ENCODE data around the gene TRPV5. TPM values are rescaled to one million over a fixed set of nuclear protein-coding genes. Genes with fewer than 3 reads are reported as not detected.
"Not testable (repeated sequence)": the region's sequence is repeated elsewhere in the genome, so short reads cannot be mapped to it uniquely, and the experiment has no call there.

Gene TRPV5
- polyA plus RNA-seq (ENCODE audit: low read depth in 6 of 6), result not detected

GRCh38 chr7:142933624-142934023, at the start of gene TRPV5:
TRPV5 (minus strand) TSS chr7:142933746; CDS start chr7:142933459, 287 bp downstream.
- Mint-ChIP-seq H3K27ac (peak within 1 kb of the TSS in 1 of 6 donors; percentile 32), H3K4me1 (peaks cover 0 to 2% (median under 1%) of the 10 kb centered on the region in 3 donors), H3K9me3 (no peaks in the 10 kb centered on the region), H3K4me3 (peak within 1 kb of the TSS in 1 of 8 donors; percentile 42), H3K27me3 (peaks cover 0 to 22% (median 16%) of the 10 kb centered on the region in 3 donors), H3K36me3 (peaks cover 0 to 4% of the 10 kb centered on the region in 2 donors)
- no peak for ATAC-seq (ENCODE audit: low read depth in 2 of 2)
- DNase-seq, result no peak

DNA sequence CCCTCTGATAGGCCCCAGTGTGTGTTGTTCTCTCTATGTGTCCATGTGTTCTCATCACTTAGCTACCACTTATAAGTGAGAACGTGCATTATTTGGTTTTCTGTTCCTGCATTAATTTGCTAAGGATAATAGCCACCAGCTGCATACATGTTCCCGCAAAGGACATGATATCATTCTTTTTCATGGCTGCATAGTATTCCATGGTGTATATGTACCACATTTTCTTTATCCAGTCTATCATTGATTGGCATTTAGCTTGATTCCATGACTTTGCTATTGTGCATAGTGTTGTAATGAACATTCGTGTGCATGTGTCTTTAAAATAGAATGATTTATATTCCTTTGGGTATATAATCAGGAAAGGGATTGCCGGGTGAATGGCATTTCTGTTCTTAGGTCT, 44.9 kb upstream of the TRPV5 start:
- H3K4me1 Mint-ChIP-seq; H3K27ac Mint-ChIP-seq; DNase-seq; ATAC-seq (ENCODE audit: low read depth in 2 of 2); H3K36me3 Mint-ChIP-seq; H3K4me3 Mint-ChIP-seq: not testable (repeated sequence)
- H3K27me3 Mint-ChIP-seq, result peaks cover 9 to 37% (median 21%) of the 10 kb centered on the region in 3 donors
- peaks cover 2 to 36% (median 22%) of the 10 kb centered on the region in 7 donors for H3K9me3 Mint-ChIP-seq

DNA sequence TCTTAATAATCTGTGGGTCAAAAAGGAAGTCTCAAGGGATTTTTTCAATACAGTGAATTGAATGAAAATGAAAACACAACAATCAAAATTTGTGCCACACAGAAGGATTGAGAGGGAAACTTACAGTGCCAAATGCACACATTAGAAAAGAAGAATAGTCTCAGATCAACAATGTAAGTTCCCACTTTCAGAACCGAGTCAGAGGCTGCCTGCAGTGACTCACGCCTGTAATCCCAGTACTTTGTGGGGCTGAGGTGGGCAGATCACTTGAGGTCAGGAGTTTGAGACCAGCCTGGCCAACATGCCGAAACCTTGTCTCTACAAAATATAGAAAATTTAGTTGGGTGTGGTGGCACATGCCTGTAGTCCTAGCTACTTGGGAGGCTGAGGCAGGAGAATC, 41.1 kb upstream of the TRPV5 start:
- Mint-ChIP-seq H3K9me3 (peaks cover 2 to 13% (median 12%) of the 10 kb centered on the region in 7 donors), H3K4me3 (no peak overlapping the region), H3K27ac (no peak overlapping the region), H3K27me3 (peaks cover 13 to 38% (median 14%) of the 10 kb centered on the region in 3 donors), H3K4me1 (no peaks in the 10 kb centered on the region), H3K36me3 (no peaks in the 10 kb centered on the region)
- ATAC-seq (ENCODE audit: low read depth in 2 of 2), result no peak
- DNase-seq, result no peak

DNA sequence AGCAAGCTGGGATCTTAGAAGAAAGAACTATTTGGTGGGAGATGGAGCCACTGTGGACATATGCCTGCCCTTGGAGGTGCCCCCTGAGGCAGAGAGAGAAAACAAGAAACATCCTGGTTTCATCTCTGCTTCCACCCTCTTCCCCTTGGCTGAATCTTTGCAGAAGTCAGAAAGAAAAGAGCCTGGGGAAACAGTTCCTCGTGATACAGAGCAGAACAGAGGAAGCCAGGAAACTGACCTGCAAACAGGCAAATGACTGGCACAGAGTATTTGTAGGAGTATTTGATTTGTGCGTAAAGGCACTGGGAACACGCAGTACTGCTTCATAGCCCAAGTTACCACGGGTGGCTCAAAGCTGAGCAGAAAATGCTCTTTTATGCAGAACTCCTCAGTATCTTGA, 35.6 kb upstream of the TRPV5 start:
- Mint-ChIP-seq H3K36me3 (no peaks in the 10 kb centered on the region), H3K4me3 (no peak overlapping the region), H3K9me3 (peaks cover 0 to 1% (median 0%) of the 10 kb centered on the region in 7 donors), H3K27me3 (peaks cover 17 to 49% (median 42%) of the 10 kb centered on the region in 3 donors), H3K27ac (no peak overlapping the region), H3K4me1 (no peaks in the 10 kb centered on the region)
- no peak for DNase-seq
- ATAC-seq (ENCODE audit: low read depth in 2 of 2), result no peak

- no peak for DNase-seq
- H3K9me3 Mint-ChIP-seq, result no peaks in the 10 kb centered on the region
- H3K4me3 Mint-ChIP-seq, result no peak overlapping the region
Observed at GRCh38 chr7:142968229-142968628, 34.7 kb upstream of the TRPV5 start.

DNA sequence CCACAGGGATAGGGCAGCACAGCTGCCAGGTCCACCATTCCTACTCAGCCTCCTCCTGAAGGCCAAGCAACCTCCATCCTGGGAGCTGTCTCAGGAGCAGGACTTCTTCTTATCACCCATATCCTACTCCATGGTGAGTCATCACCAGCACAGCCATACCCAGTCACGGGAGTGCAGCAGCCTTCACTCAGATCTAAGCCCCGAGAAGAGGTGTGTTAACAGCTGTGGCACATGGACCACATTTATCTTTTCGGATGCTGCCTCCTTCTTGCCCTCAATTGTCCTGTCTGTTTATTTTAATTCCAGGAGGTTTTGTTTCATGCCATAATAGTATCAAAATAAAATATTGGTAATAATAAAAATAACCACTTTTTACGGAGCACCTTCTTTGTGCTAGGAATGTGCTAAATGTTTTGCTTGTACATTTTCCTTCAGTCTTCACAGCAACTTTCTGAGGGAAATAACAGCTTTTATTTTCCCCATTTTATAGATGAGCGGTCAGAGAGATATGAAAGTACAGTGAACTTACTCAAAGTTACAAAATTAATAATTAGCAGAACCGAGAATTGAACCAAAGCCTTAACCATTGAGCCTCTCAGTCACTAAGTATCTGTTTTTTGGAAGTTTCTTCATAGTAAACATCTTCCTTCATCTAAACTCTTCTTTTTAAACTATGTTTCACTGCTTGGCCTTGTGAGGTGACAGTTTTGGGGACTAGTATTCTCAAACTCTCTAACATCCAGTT, 31.1 kb upstream of the TRPV5 start:
- H3K27me3 Mint-ChIP-seq, result peaks cover 24 to 55% (median 49%) of the 10 kb centered on the region in 3 donors
- DNase-seq, result no peak
- peaks cover 0 to 3% (median 0%) of the 10 kb centered on the region in 7 donors for H3K9me3 Mint-ChIP-seq
- H3K36me3 Mint-ChIP-seq, result no peaks in the 10 kb centered on the region
- H3K4me3 Mint-ChIP-seq, result no peak overlapping the region
- no peak overlapping the region for H3K27ac Mint-ChIP-seq
- H3K4me1 Mint-ChIP-seq, result no peaks in the 10 kb centered on the region
- no peak for ATAC-seq (ENCODE audit: low read depth in 2 of 2)

More at GRCh38 chr7:142968229-142968628, 34.7 kb upstream of the TRPV5 start:
- H3K4me1 Mint-ChIP-seq, result no peaks in the 10 kb centered on the region
- no peaks in the 10 kb centered on the region for H3K36me3 Mint-ChIP-seq
- H3K27ac Mint-ChIP-seq, result no peak overlapping the region
- H3K27me3 Mint-ChIP-seq, result peaks cover 19 to 56% (median 51%) of the 10 kb centered on the region in 3 donors
- no peak for ATAC-seq (ENCODE audit: low read depth in 2 of 2)

DNA sequence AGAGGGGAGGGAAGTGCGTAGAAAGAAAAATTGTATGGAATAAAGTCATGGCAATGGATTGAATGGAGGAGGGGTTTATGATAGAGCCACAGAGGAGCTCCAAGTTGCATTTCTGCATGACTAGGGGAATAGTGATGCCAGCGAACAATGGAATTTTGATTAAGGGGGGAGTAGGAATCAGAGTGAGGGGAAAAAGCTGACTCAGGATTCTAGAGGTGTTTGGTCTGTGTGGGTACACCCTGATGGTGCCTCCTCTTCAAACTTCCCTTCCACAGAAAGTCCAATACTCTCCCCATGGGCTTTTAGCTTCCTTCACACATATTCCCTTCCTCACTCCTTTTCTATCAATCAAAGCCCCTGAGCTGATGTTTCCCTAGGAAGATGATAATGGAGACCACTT, 30.4 kb upstream of the TRPV5 start:
- Mint-ChIP-seq H3K4me1 (no peaks in the 10 kb centered on the region), H3K4me3 (no peak overlapping the region), H3K27ac (no peak overlapping the region), H3K27me3 (peaks cover 23 to 54% (median 53%) of the 10 kb centered on the region in 3 donors), H3K9me3 (peaks cover 0 to 3% (median 0%) of the 10 kb centered on the region in 7 donors), H3K36me3 (no peaks in the 10 kb centered on the region)
- ATAC-seq (ENCODE audit: low read depth in 2 of 2), result no peak
- no peak for DNase-seq

GRCh38 chr7:142962991-142963390, 29.4 kb upstream of the TRPV5 start:
- Mint-ChIP-seq H3K9me3 (peaks cover 0 to 3% (median 0%) of the 10 kb centered on the region in 7 donors), H3K27ac (no peak overlapping the region), H3K4me3 (no peak overlapping the region), H3K36me3 (no peaks in the 10 kb centered on the region), H3K27me3 (peaks cover 17 to 45% (median 45%) of the 10 kb centered on the region in 3 donors), H3K4me1 (no peaks in the 10 kb centered on the region)
- DNase-seq, result no peak
- ATAC-seq (ENCODE audit: low read depth in 2 of 2), result no peak

DNA sequence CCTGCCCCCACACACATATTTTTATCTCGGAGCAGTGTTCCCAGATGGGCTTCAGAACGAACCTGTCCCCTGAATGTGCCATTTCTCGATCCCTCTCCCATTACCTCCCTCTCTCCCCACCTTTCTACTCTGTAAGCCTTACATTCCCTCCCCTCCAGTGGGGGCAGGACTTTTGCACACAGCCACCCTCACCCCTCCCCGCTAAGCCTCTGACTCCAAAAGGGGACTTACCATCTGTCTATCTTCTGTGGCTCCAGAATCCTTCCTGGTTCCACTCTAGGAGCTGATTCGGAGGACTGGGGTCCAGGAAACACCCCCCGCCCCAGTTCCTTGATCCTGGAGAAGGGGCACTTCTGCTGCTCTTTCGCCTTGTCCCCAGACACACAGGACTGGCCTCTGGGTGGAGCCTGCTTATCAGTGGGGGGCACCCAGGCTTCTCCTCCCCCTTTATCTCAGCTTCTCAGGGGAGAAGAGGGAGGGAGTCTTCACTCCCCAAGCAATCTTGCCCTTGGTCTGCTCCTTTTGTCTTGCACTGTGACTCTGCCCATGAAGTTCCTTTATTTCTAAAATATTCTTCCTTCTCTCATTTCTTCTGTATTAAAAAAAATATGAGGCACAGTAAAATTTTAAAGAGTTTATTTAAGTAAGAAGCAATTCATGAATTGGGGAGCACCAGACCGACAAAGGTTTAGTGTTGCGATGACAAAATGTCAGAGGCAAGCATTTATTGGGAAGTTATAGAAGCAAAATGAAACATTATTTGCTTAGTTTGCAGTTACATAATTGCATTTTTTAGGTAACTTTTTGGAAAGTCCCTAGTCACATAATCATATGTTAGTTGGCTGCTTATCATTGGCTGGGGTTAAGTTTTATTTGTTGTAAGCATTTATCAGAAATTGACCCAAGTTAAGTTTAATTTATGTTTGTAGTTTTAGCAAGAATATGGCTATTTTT, 28.7 kb upstream of the TRPV5 start, which contains the start of gene KEL:
TSS of gene KEL (minus strand) at position 391 of the 954 bp plus-strand sequence. CDS start at position 234, 157 bp downstream.
- no peaks in the 10 kb centered on the region for H3K36me3 Mint-ChIP-seq
- H3K27ac Mint-ChIP-seq, result peak within 1 kb of the TSS in 1 of 6 donors; percentile 11
- H3K9me3 Mint-ChIP-seq, result peaks cover 0 to 3% (median 0%) of the 10 kb centered on the region in 7 donors
- no peak for ATAC-seq (ENCODE audit: low read depth in 2 of 2)
- H3K4me3 Mint-ChIP-seq, result no peak within 1 kb of the TSS
- no peak for DNase-seq
- peaks cover 17 to 42% (median 42%) of the 10 kb centered on the region in 3 donors for H3K27me3 Mint-ChIP-seq
- no peaks in the 10 kb centered on the region for H3K4me1 Mint-ChIP-seq

- Mint-ChIP-seq H3K4me3 (no peak overlapping the region), H3K36me3 (peaks cover 0 to 6% of the 10 kb centered on the region in 2 donors), H3K27me3 (peaks cover 17 to 42% (median 42%) of the 10 kb centered on the region in 3 donors), H3K27ac (no peak overlapping the region), H3K4me1 (no peaks in the 10 kb centered on the region), H3K9me3 (peaks cover 0 to 5% (median 4%) of the 10 kb centered on the region in 7 donors)
- DNase-seq (no peak), ATAC-seq (ENCODE audit: low read depth in 2 of 2) (no peak)
Observed at GRCh38 chr7:142961595-142961972, 28.0 kb upstream of the TRPV5 start.

- Mint-ChIP-seq H3K27me3 (peaks cover 17 to 42% (median 42%) of the 10 kb centered on the region in 3 donors), H3K4me1 (no peaks in the 10 kb centered on the region), H3K9me3 (peaks cover 2 to 11% (median 8%) of the 10 kb centered on the region in 7 donors), H3K27ac (peak overlapping the region in 1 of 6 donors; percentile 11), H3K36me3 (peaks cover 0 to 11% of the 10 kb centered on the region in 2 donors), H3K4me3 (no peak overlapping the region)
- no peak for ATAC-seq (ENCODE audit: low read depth in 2 of 2)
- DNase-seq, result no peak
Observed at GRCh38 chr7:142960955-142961512, 27.5 kb upstream of the TRPV5 start.

DNA sequence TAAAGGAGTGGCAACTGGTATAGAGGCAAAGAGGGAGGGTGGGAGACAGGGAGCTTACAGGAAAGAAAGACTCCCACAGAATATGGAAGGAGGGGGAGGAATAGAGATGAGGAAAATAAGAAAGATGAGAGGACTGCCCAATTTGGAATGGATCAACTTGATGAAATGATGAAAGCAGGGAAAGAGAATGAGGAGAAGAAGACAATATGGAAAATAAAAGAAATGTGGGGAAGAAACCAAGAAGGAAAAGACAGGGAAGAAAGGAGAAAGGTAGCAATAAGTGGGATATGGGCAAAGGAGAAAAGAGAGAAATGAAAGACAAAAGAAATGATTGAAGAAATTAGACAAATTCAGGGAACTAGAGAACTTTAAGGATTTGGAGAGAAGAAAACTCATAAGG, 25.7 kb upstream of the TRPV5 start:
- peaks cover 17 to 39% (median 33%) of the 10 kb centered on the region in 3 donors for H3K27me3 Mint-ChIP-seq
- H3K27ac Mint-ChIP-seq, result no peak overlapping the region
- ATAC-seq (ENCODE audit: low read depth in 2 of 2) (no peak), DNase-seq (no peak)
- H3K36me3 Mint-ChIP-seq, result peaks cover 0 to 18% of the 10 kb centered on the region in 2 donors
- H3K4me1 Mint-ChIP-seq, result peaks cover 0 to 3% (median 0%) of the 10 kb centered on the region in 3 donors
- H3K9me3 Mint-ChIP-seq, result peaks cover 11 to 23% (median 18%) of the 10 kb centered on the region in 7 donors
- H3K4me3 Mint-ChIP-seq, result no peak overlapping the region

DNA sequence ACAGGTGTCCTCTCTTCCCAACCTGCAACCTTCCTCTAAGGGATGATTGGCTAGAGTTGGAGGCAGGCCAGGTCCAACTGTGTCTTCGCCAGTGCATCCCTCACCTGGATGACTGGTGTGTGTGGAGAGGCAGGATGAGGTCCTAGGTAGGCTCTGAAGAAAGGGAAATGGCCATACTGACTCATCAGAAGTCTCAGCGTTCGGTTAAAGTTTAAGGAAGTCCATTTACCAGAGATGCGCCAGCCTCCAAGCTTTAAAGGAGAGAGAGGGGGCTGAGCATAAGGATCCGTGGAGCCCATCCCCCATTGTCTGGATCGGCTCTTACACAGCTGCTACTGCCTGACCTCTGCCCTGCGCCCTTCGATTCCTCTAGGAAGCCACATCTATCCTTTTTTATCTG, 24.2 kb upstream of the TRPV5 start:
- ATAC-seq (ENCODE audit: low read depth in 2 of 2), result no peak
- Mint-ChIP-seq H3K27me3 (peaks cover 12 to 26% (median 24%) of the 10 kb centered on the region in 3 donors), H3K36me3 (peaks cover 0 to 27% of the 10 kb centered on the region in 2 donors), H3K4me3 (no peak overlapping the region), H3K27ac (peak overlapping the region in 1 of 6 donors; percentile 3), H3K4me1 (peaks cover 0 to 4% (median 3%) of the 10 kb centered on the region in 3 donors), H3K9me3 (peaks cover 16 to 30% (median 23%) of the 10 kb centered on the region in 7 donors)
- DNase-seq, result no peak
